HG02840 (cell line): ENCODE results near the gene LRPPRC.

Source experiments
- ATAC-seq: cut with Tn5 transposase; IDR thresholded peaks from one replicate; pipeline ENCODE4 v1.9.1; 2021; ENCODE audit warnings: mild to moderate bottlenecking, moderate library complexity, moderate number of reproducible peaks; ENCODE audit not compliant: unreplicated experiment, low FRiP score

The LRPPRC gene

GRCh38 chr2:43984533-43984932 is 11.3 kb downstream of the LRPPRC start:
- ATAC-seq: no peak

GRCh38 chr2:43980902-43981301 is 14.9 kb downstream of the LRPPRC start:
- no peak for ATAC-seq

GRCh38 chr2:43977677-43978375 is 18.0 kb downstream of the LRPPRC start:
- ATAC-seq: no peak

- no peak for ATAC-seq
Observed at GRCh38 chr2:43960921-43961320, 34.9 kb downstream of the LRPPRC start.

GRCh38 chr2:43958397-43959275 is 37.2 kb downstream of the LRPPRC start:
- ATAC-seq: no peak

- no peak for ATAC-seq
Observed at GRCh38 chr2:43950383-43951008, 45.3 kb downstream of the LRPPRC start.

GRCh38 chr2:43948370-43948769 is 47.4 kb downstream of the LRPPRC start:
- no peak for ATAC-seq

- no peak for ATAC-seq
Observed at GRCh38 chr2:43946685-43947084, 49.1 kb downstream of the LRPPRC start.

GRCh38 chr2:43945439-43945838 is 50.4 kb downstream of the LRPPRC start:
- no peak for ATAC-seq

- ATAC-seq: no peak
Observed at GRCh38 chr2:43944915-43945314, 50.9 kb downstream of the LRPPRC start.

- ATAC-seq: no peak
Observed at GRCh38 chr2:43943809-43944452, 51.9 kb downstream of the LRPPRC start.

- no peak for ATAC-seq
Observed at GRCh38 chr2:43943323-43943722, 52.5 kb downstream of the LRPPRC start.

GRCh38 chr2:43942881-43943280 is 52.9 kb downstream of the LRPPRC start:
- ATAC-seq: no peak

GRCh38 chr2:43941966-43942365 is 53.8 kb downstream of the LRPPRC start:
- ATAC-seq: no peak

GRCh38 chr2:43941359-43941758 is 54.4 kb downstream of the LRPPRC start:
- ATAC-seq: no peak

GRCh38 chr2:43939695-43940256 is 56.0 kb downstream of the LRPPRC start:
- no peak for ATAC-seq

- no peak for ATAC-seq
Observed at GRCh38 chr2:43937269-43937820, 58.4 kb downstream of the LRPPRC start.

GRCh38 chr2:43934567-43934966 is 61.2 kb downstream of the LRPPRC start:
- no peak for ATAC-seq

GRCh38 chr2:43931293-43931692 is 64.5 kb downstream of the LRPPRC start:
- no peak for ATAC-seq

GRCh38 chr2:43927442-43927841 is 68.3 kb downstream of the LRPPRC start:
- no peak for ATAC-seq
